Neutrophil (primary cell): ENCODE results near the gene CMTM6.

Source experiments
- H3K27ac ChIP-seq: fragments of 200-600 bp; sonication (generic); 2 replicates; pipeline ENCODE4 v1.5.1; 2016; ENCODE audit warnings: mild to moderate bottlenecking, moderate library complexity
- H3K27me3 ChIP-seq: fragments of 200-600 bp; sonication (generic); 2 replicates; pipeline ENCODE4 v1.6.0; 2016; ENCODE audit warnings: mild to moderate bottlenecking
- H3K36me3 ChIP-seq: fragments of 200-600 bp; sonication (generic); 2 replicates; pipeline ENCODE4 v1.5.1; 2017
- H3K4me1 ChIP-seq, 2 experiments: fragments of 200-600 bp in 1 of 2; sonication (generic) in 1 of 2; 1 replicate in 1 of 2; 2 replicates in 1 of 2; pipeline versions ENCODE4 v1.5.1 to v1.6.1; 2013 to 2016; ENCODE audit warnings: low read depth in 1 of 2, low read length in 1 of 2, mild to moderate bottlenecking in 1 of 2, moderate library complexity in 1 of 2; ENCODE audit not compliant: control insufficient read depth in 1 of 2, insufficient read depth in 1 of 2
- H3K4me3 ChIP-seq, 2 experiments: fragments of 200-600 bp in 1 of 2; sonication (generic) in 1 of 2; 1 replicate in 1 of 2; 2 replicates in 1 of 2; pipeline ENCODE4 v1.5.1; 2013 to 2016; ENCODE audit warnings: low read depth in 1 of 2, low read length in 1 of 2, mild to moderate bottlenecking in 1 of 2, moderate library complexity in 1 of 2
- H3K9me3 ChIP-seq: fragments of 200-600 bp; sonication (generic); 2 replicates; pipeline ENCODE4 v1.5.1; 2016
- CTCF ChIP-seq: fragments of 200-600 bp; sonication (generic); IDR thresholded peaks from 2 replicates; pipeline ENCODE4 v1.5.1; 2016; ENCODE audit warnings: antibody characterized with exemption

Gene CMTM6

GRCh38 chr3:32493437-32494414 lies 8.9 kb downstream of the CMTM6 start:
- Histone ChIP-seq H3K4me1 (peaks cover 48 to 59% of the 10 kb centered on the region in 2 experiments), H3K27ac (peak overlapping the region; percentile 63)

GRCh38 chr3:32492684-32493436 lies 9.8 kb downstream of the CMTM6 start:
- H3K36me3 ChIP-seq, result peaks cover 41% of the 10 kb centered on the region
- no peak for TF ChIP-seq CTCF
- H3K27me3 ChIP-seq, result no peaks in the 10 kb centered on the region
- H3K27ac ChIP-seq, result peak overlapping the region; percentile 63
- H3K4me1 ChIP-seq, result peaks cover 42 to 53% of the 10 kb centered on the region in 2 experiments
- no peak overlapping the region for H3K4me3 ChIP-seq
- no peaks in the 10 kb centered on the region for H3K9me3 ChIP-seq

More at GRCh38 chr3:32493437-32494414, 8.9 kb downstream of the CMTM6 start:
- Histone ChIP-seq H3K9me3 (no peaks in the 10 kb centered on the region), H3K27me3 (no peaks in the 10 kb centered on the region), H3K4me3 (no peak overlapping the region), H3K36me3 (peaks cover 33% of the 10 kb centered on the region)
- TF ChIP-seq CTCF, result no peak

- H3K27me3 ChIP-seq, result no peaks in the 10 kb centered on the region
- peaks cover 32 to 37% of the 10 kb centered on the region in 2 experiments for H3K4me1 ChIP-seq
- H3K4me3 ChIP-seq, result no peak overlapping the region
- no peak for TF ChIP-seq CTCF
- no peaks in the 10 kb centered on the region for H3K9me3 ChIP-seq
- H3K27ac ChIP-seq, result peak overlapping the region; percentile 29
- H3K36me3 ChIP-seq, result peaks cover 67% of the 10 kb centered on the region
Observed at GRCh38 chr3:32488474-32489008, 14.1 kb downstream of the CMTM6 start.

GRCh38 chr3:32487781-32488473 lies 14.7 kb downstream of the CMTM6 start:
- Histone ChIP-seq H3K4me1 (peaks cover 32 to 35% of the 10 kb centered on the region in 2 experiments), H3K36me3 (peaks cover 69% of the 10 kb centered on the region), H3K27ac (peak overlapping the region; percentile 88), H3K9me3 (no peaks in the 10 kb centered on the region), H3K27me3 (no peaks in the 10 kb centered on the region), H3K4me3 (no peak overlapping the region)
- no peak for TF ChIP-seq CTCF

- Histone ChIP-seq H3K27me3 (no peaks in the 10 kb centered on the region), H3K36me3 (peaks cover 71% of the 10 kb centered on the region), H3K27ac (peak overlapping the region; percentile 88), H3K4me3 (peak overlapping the region; percentile 35), H3K4me1 (peaks cover 30 to 32% of the 10 kb centered on the region in 2 experiments), H3K9me3 (no peaks in the 10 kb centered on the region)
- TF ChIP-seq CTCF, result no peak
Observed at GRCh38 chr3:32484436-32484835, 18.2 kb downstream of the CMTM6 start.
